ENCODE results near the gene NCOA7. TPM values are rescaled to one million over a fixed set of nuclear protein-coding genes. Genes with fewer than 3 reads are reported as not detected.
"Not testable (repeated sequence)": the region's sequence is repeated elsewhere in the genome, so short reads cannot be mapped to it uniquely, and the experiment has no call there.

Gene NCOA7
- total and polyA plus RNA-seq, 4 donors, result 39.6 to 113 (median 48.8) TPM

DNA sequence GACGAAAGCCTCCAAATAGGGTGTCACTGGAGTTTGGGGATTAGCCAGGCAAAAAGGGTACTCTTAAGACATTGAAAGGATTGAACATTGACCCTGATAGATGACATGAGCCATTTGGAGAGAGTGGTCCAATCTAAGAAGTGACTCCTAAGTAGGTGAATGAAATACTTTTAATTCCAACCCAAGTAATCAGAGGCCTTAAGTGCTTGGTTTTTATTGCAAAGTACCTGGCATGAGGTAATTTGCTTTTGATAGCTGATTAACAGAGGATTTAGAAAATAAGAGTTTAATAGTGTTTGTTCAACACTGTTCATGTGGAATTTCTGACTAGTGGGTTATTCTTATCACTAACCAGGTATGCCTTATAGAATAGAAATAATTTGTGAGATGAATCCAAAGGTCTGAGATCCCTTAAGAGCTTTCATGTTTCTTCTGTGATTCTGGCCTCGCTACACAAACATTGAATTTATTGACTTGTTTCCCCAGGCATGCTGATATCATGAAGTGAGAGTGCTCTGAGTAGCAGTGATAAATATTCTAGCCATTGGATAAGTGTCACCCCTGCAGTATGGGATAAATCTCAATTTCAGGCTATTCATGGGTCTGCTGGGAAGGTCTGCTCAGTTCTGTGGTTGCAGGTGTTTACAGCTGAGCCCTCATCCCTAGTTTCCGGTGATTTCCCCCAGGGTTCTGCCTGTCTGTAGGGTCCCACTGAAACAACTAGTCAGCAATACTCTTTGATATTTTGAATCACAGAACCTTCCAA lies 6.5 kb downstream of the NCOA7 start:
- no peaks in the 10 kb centered on the region for H3K4me1 ChIP-seq (ENCODE audit: control insufficient read depth, insufficient read depth, low read length)
- no peaks in the 10 kb centered on the region for H3K27me3 ChIP-seq (ENCODE audit: control insufficient read depth, insufficient read depth, low read length)
- 80% methylated on average over 1 of the region's 3 CpGs for WGBS (ENCODE audit: insufficient coverage)
- H3K4me3 ChIP-seq (ENCODE audit: low read depth, low read length), result no peak overlapping the region
- H3K9me3 ChIP-seq (ENCODE audit: control insufficient read depth, insufficient read depth, low read length), result no peaks in the 10 kb centered on the region
- DNase-seq (ENCODE audit: low read depth in 4 of 6, low spot score in 6 of 6), result no peak
- no peak overlapping the region for H3K27ac ChIP-seq (ENCODE audit: low read depth, low read length)
- no peaks in the 10 kb centered on the region for H3K36me3 ChIP-seq (ENCODE audit: control insufficient read depth, insufficient read depth, low read length)

GRCh38 chr6:125797886-125798444 lies 7.2 kb downstream of the NCOA7 start:
- Histone ChIP-seq H3K36me3 (ENCODE audit: control insufficient read depth, insufficient read depth, low read length) (no peaks in the 10 kb centered on the region), H3K4me1 (ENCODE audit: control insufficient read depth, insufficient read depth, low read length) (no peaks in the 10 kb centered on the region), H3K27ac (ENCODE audit: low read depth, low read length) (no peak overlapping the region), H3K27me3 (ENCODE audit: control insufficient read depth, insufficient read depth, low read length) (no peaks in the 10 kb centered on the region), H3K4me3 (ENCODE audit: low read depth, low read length) (no peak overlapping the region), H3K9me3 (ENCODE audit: control insufficient read depth, insufficient read depth, low read length) (no peaks in the 10 kb centered on the region)
- 80% methylated on average over 1 of the region's 3 CpGs for WGBS (ENCODE audit: insufficient coverage)
- no peak for DNase-seq (ENCODE audit: low read depth in 4 of 6, low spot score in 6 of 6)

DNA sequence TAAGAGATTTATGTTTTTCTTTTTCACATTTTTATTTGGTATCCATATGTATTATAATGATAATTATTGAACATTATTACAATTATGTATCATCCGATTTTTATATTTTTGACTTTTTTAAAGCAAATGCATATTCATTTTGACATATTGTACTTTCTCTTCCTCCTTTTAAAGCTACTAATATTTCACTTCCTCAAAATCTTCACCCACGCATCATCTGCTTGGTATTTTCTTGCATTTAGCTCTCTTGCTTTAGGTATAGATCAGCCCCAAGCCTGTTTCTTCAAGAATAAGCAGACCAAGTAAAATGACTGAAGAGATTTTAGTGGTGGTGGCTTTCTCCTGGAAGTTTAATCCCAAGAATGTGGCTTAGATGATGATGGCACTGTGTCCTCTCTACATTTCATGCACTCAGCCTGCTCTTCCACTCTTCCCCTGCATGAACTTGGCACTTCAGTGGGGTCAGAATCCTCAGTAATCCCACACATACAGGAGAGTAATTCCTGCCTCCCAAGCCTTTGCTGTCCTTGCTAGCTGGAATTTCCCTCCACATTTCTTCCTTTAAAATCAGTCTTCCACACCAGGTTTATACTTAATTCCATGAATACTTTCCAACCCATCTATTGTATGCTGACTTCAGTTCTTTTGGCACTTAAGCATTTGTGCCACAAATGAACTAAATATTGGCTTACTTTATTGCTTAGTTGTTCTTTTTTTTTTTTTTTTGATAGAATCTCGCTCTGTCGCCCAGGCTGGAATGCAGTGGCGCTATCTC lies 8.2 kb downstream of the NCOA7 start:
- Histone ChIP-seq H3K4me1 (ENCODE audit: control insufficient read depth, insufficient read depth, low read length) (no peaks in the 10 kb centered on the region), H3K27me3 (ENCODE audit: control insufficient read depth, insufficient read depth, low read length) (no peaks in the 10 kb centered on the region), H3K27ac (ENCODE audit: low read depth, low read length) (no peak overlapping the region), H3K4me3 (ENCODE audit: low read depth, low read length) (no peak overlapping the region), H3K9me3 (ENCODE audit: control insufficient read depth, insufficient read depth, low read length) (no peaks in the 10 kb centered on the region), H3K36me3 (ENCODE audit: control insufficient read depth, insufficient read depth, low read length) (no peaks in the 10 kb centered on the region)
- no CpG with 5 or more reads among the region's 5 CpGs for WGBS (ENCODE audit: insufficient coverage)
- DNase-seq (ENCODE audit: low read depth in 4 of 6, low spot score in 6 of 6), result no peak

DNA sequence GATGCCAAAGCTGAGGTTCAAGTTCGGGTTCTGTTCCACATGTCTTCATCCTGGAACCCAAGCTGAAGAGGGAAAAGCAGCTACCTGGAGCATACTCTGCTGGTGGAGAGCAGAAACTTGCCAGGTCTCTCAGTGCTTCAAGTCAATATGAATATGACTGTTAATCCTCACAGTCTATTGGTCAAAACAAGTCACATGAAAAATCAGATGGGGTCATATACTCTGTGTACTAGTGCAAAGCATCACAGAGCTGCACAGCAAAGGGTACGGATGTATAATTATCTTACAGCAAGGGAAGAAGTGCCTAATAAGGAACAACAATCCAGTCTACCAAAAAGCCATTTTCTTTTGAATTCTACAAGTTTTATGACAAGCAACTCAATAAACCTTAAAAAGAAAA lies 11.6 kb downstream of the NCOA7 start:
- H3K9me3 ChIP-seq (ENCODE audit: control insufficient read depth, insufficient read depth, low read length), result no peaks in the 10 kb centered on the region
- 100% methylated on average over 1 of the region's 2 CpGs for WGBS (ENCODE audit: insufficient coverage)
- H3K4me1 ChIP-seq (ENCODE audit: control insufficient read depth, insufficient read depth, low read length), result no peaks in the 10 kb centered on the region
- H3K27ac ChIP-seq (ENCODE audit: low read depth, low read length), result no peak overlapping the region
- no peaks in the 10 kb centered on the region for H3K36me3 ChIP-seq (ENCODE audit: control insufficient read depth, insufficient read depth, low read length)
- H3K4me3 ChIP-seq (ENCODE audit: low read depth, low read length), result no peak overlapping the region
- H3K27me3 ChIP-seq (ENCODE audit: control insufficient read depth, insufficient read depth, low read length), result no peaks in the 10 kb centered on the region
- DNase-seq (ENCODE audit: low read depth in 4 of 6, low spot score in 6 of 6), result no peak

DNA sequence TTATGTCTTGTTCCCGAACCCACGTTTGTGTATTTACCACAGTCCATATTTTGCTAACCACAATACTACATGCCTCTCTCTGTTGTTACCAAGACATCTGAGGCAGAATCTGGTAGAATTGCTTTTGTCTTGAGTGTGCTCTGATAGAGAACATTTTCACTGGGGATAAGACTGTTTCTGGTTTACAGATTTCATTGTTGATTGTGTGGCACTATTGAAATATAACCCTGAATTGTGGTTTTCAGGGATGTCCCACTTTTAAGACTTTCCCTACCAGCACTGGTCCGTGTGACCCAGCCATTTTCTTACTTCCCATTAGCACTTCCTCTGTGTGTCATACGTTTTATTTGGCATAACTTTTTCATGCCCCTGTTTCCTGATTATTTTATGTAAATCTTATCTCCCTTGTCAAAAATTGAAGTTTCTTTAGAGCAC lies 12.2 kb downstream of the NCOA7 start:
- WGBS (ENCODE audit: insufficient coverage), result 50% methylated on average over 1 of the region's 4 CpGs
- no peaks in the 10 kb centered on the region for H3K9me3 ChIP-seq (ENCODE audit: control insufficient read depth, insufficient read depth, low read length)
- no peak overlapping the region for H3K4me3 ChIP-seq (ENCODE audit: low read depth, low read length)
- no peak overlapping the region for H3K27ac ChIP-seq (ENCODE audit: low read depth, low read length)
- H3K4me1 ChIP-seq (ENCODE audit: control insufficient read depth, insufficient read depth, low read length), result no peaks in the 10 kb centered on the region
- H3K27me3 ChIP-seq (ENCODE audit: control insufficient read depth, insufficient read depth, low read length), result no peaks in the 10 kb centered on the region
- no peaks in the 10 kb centered on the region for H3K36me3 ChIP-seq (ENCODE audit: control insufficient read depth, insufficient read depth, low read length)
- DNase-seq (ENCODE audit: low read depth in 4 of 6, low spot score in 6 of 6), result no peak

DNA sequence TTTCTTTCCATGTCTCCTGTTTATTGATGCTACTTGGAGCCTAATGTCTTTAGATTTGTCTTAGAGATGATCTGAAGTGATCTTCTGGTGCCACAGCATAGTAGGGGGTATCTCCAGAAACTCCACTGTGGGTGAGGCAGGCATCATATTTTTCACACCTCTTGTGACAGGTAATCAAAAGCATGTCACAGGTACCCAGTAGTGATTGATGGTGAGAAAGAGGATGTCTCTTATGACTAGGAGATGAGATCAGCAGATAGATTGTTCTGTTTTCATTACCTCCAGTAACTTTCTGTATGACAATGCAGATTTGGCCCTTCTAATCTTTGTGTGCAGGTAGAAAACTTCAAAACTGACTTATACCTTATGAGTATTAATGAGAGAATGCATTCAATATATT lies 13.5 kb downstream of the NCOA7 start:
- DNase-seq (ENCODE audit: low read depth in 4 of 6, low spot score in 6 of 6), result no peak
- H3K4me1 ChIP-seq (ENCODE audit: control insufficient read depth, insufficient read depth, low read length), result no peaks in the 10 kb centered on the region
- no peaks in the 10 kb centered on the region for H3K9me3 ChIP-seq (ENCODE audit: control insufficient read depth, insufficient read depth, low read length)
- H3K36me3 ChIP-seq (ENCODE audit: control insufficient read depth, insufficient read depth, low read length), result no peaks in the 10 kb centered on the region
- no peak overlapping the region for H3K27ac ChIP-seq (ENCODE audit: low read depth, low read length)
- no peak overlapping the region for H3K4me3 ChIP-seq (ENCODE audit: low read depth, low read length)
- no peaks in the 10 kb centered on the region for H3K27me3 ChIP-seq (ENCODE audit: control insufficient read depth, insufficient read depth, low read length)

DNA sequence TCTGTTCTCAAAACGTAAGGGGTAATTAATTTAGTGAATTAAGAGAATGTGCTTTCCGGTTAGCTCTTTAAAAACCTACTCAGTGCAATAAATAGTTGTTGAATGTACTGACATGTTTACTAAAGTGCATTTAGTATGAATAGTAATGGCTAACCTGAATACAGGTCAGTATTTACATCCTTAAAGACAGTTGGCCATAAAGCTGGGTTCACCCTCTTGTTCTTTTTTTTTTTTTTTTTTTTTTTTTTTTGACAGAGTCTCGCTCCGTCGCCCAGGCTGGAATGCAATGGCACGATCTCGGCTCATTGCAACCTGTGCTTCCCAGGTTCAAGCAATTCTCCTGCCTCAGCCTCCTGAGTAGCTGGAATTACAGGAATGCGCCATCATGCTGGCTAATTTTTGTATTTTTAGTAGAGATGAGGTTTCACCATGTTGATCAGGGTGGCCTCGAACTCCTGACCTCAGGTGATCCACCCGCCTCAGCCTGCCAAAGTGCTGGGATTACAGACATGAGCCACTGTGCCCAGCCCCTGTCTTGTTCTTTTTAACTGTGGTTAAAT lies 14.2 kb downstream of the NCOA7 start:
- not testable (repeated sequence) for H3K9me3 ChIP-seq (ENCODE audit: control insufficient read depth, insufficient read depth, low read length)

GRCh38 chr6:125806813-125807212 lies 16.1 kb downstream of the NCOA7 start:
- DNase-seq (ENCODE audit: low read depth in 4 of 6, low spot score in 6 of 6), result no peak
- no peaks in the 10 kb centered on the region for H3K9me3 ChIP-seq (ENCODE audit: control insufficient read depth, insufficient read depth, low read length)
- no peaks in the 10 kb centered on the region for H3K36me3 ChIP-seq (ENCODE audit: control insufficient read depth, insufficient read depth, low read length)
- H3K4me1 ChIP-seq (ENCODE audit: control insufficient read depth, insufficient read depth, low read length), result no peaks in the 10 kb centered on the region
- H3K4me3 ChIP-seq (ENCODE audit: low read depth, low read length), result no peak overlapping the region
- no peaks in the 10 kb centered on the region for H3K27me3 ChIP-seq (ENCODE audit: control insufficient read depth, insufficient read depth, low read length)
- 87% methylated on average over 2 of the region's 4 CpGs for WGBS (ENCODE audit: insufficient coverage)
- H3K27ac ChIP-seq (ENCODE audit: low read depth, low read length), result no peak overlapping the region

More for the DNA sequence above, 14.2 kb downstream of the NCOA7 start:
- DNase-seq (ENCODE audit: low read depth in 4 of 6, low spot score in 6 of 6); H3K27ac ChIP-seq (ENCODE audit: low read depth, low read length); H3K27me3 ChIP-seq (ENCODE audit: control insufficient read depth, insufficient read depth, low read length); H3K36me3 ChIP-seq (ENCODE audit: control insufficient read depth, insufficient read depth, low read length); H3K4me1 ChIP-seq (ENCODE audit: control insufficient read depth, insufficient read depth, low read length); H3K4me3 ChIP-seq (ENCODE audit: low read depth, low read length): not testable (repeated sequence)
- WGBS (ENCODE audit: insufficient coverage), result 94% methylated on average over 8 of the region's 10 CpGs

DNA sequence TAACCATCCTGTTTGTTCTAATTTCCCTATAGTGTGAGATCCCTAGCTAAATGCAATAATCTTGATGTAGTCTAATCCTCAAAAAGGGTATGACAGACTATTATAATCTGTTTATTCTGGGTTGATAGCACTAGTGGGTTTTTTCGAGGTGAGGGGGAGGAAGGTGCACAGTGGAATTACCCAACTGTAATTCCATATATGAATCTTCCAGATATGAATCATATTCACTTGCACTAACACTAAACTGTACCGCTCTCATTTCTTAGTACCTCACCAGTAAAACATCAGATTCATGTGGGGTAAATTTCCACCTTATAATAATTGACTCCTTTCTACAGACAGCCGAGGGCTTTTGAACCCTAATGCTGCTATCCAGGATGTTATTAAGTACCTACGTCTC lies 16.5 kb downstream of the NCOA7 start:
- no peaks in the 10 kb centered on the region for H3K4me1 ChIP-seq (ENCODE audit: control insufficient read depth, insufficient read depth, low read length)
- no peaks in the 10 kb centered on the region for H3K27me3 ChIP-seq (ENCODE audit: control insufficient read depth, insufficient read depth, low read length)
- no peak overlapping the region for H3K27ac ChIP-seq (ENCODE audit: low read depth, low read length)
- no peaks in the 10 kb centered on the region for H3K36me3 ChIP-seq (ENCODE audit: control insufficient read depth, insufficient read depth, low read length)
- DNase-seq (ENCODE audit: low read depth in 4 of 6, low spot score in 6 of 6), result no peak
- no CpG with 5 or more reads among the region's 4 CpGs for WGBS (ENCODE audit: insufficient coverage)
- H3K4me3 ChIP-seq (ENCODE audit: low read depth, low read length), result no peak overlapping the region
- no peaks in the 10 kb centered on the region for H3K9me3 ChIP-seq (ENCODE audit: control insufficient read depth, insufficient read depth, low read length)
